HG03565 (cell line): ENCODE data around the gene LYRM2.
A peak's percentile ranks its signal among the peaks of the same experiment; 100 is the strongest.

Experiments used
- ATAC-seq: cut with Tn5 transposase; IDR thresholded peaks from one replicate; pipeline ENCODE4 v1.9.1; 2021; ENCODE audit warnings: mild to moderate bottlenecking, moderate library complexity; ENCODE audit not compliant: unreplicated experiment

LYRM2 gene

DNA sequence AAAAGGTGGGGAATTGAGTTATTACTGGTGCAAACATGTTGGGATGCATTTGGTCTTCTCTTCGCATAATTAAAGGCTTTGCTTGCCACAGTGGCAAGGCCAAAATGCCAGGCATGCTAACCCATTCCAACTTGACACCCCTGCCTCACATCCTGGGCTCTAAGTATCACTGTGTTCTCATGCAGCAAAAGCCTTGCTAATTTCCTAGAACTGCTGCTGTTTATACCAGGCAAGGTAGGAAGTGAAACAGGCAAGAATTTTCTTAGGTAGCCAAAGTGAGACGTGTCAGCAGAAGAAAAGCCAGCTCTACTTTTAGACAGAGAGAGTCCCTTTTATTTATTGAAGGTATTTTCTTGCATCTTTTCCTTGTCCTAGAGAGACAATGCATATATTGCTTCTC lies 41.2 kb downstream of the LYRM2 start:
- no peak for ATAC-seq

- no peak for ATAC-seq
Measured at GRCh38 chr6:89596484-89596883, 42.1 kb downstream of the LYRM2 start.

DNA sequence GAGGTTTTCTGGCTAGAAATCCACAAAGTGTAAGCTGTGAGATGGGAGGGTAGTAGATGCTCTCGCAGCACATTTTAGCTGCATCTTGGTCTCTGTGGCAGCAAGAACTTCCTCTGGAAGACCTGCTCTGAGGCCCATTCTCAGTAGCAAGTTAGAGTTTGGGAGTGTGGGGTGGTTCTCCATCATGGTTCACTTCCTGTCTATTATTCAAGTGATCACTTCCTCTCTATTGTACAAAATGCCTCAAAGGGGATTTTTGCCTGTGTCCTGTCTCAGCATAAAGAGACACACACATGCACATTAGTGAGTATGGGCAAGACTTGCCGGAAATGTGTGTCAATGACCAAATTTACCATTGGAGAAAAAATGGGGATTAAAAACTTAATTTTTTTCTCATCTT lies 42.5 kb downstream of the LYRM2 start:
- peak; percentile 84 for ATAC-seq

DNA sequence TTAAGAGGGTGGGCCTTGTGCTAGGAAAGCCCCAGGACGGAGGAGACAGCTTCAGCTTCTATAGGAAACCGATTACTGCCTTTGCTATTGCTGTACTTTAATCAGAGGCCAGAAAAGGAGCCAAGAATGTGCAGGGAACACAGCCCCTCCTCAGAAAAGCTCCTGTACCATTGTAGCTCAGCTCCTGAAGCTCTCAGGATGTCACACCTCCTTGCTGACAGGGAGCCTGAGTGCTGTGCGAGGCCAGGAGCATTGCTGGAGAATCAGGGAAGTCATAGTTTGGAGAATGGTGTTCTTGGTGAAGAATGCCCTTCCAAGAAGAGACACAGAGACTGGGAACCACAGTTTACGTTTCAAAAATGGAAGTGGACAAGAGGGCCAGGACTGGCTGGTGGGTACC lies 46.8 kb downstream of the LYRM2 start:
- no peak for ATAC-seq

GRCh38 chr6:89590133-89590532 lies 48.4 kb downstream of the LYRM2 start:
- no peak for ATAC-seq

GRCh38 chr6:89589297-89590025 lies 49.1 kb downstream of the LYRM2 start:
- no peak for ATAC-seq

GRCh38 chr6:89585154-89585553 lies 53.4 kb downstream of the LYRM2 start:
- no peak for ATAC-seq

DNA sequence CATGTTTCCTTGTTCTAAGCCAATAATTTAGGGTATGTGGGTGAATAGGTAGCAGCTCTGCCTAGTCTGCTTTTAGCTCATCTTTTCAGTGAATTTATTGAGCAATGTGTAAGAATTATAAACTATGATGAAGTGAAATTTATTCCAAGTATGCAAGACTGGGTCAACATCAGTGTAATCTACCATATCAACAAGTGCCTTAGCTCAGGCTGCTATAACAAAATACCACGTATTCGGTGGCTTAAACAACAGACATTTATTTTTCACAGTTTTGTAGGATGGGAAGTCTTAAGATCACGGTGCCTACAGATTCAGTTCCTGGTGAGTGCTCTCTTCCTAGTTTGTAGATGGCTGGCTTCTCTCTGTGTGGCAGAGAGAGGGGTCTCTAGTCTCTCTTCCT lies 54.0 kb downstream of the LYRM2 start:
- no peak for ATAC-seq

- ATAC-seq: no peak
Measured at GRCh38 chr6:89583559-89583958, 55.0 kb downstream of the LYRM2 start.

DNA sequence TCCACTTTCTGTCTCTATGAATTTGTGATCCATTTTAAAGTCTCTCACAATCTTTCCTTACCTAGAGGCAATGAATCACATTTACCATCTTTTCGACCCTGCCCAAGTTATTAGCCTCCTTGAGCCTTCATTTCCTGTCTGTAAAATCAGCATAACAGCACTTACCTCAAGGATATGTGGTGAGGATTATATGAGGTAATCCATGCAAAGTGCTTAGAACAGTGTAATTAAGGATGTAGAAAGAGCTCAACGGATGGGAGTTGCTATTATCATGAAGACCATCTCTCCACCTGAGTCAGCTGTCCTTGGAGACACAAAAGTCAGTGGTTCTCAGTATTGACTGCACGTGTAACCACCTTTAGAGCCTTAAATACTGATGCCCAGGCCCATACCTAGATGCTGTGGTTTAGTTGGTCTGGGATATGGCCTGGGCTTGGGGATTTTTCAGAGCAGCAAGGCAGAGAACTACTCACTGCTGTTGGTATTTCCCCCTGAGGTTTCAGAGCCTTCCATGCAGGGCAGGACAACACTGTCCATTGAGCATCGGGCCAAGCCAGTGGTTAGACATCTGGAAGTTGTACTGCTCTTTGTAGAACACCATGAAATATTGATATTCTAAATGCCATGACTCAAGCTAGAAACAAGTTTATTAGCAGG lies 55.8 kb downstream of the LYRM2 start:
- ATAC-seq: no peak

- ATAC-seq: no peak
Measured at GRCh38 chr6:89581689-89582088, 56.9 kb downstream of the LYRM2 start.

DNA sequence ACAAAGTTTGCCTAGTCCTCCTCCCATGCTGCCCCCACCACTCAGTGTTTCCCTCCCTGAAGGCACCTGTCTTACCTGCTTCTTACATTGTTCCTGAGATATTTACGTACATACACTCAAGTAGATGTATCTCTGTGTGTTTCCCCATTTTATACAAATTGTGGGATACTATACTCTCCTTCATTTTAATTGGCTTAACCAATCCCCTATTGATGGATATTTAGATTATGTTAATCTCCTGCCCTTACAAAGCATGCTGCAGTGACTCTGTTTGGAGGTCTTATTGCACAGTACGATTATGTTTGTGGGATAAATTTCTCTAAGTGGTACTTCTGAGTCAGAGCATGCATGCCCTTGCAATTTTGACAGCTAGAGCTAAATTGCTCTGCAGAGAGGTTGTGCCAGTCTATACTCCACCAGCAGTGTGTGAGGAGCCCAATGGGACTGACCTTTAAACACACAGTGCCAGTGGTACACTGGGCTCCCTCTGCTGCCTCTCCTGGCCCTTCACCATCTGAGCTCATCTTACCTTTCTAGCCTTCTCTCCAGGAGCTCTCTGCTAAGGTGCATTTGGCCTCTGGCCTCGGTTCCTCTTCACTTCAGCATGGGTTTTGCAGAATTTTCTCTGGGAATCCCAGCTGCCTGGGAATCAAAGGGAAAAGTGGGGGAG lies 57.4 kb downstream of the LYRM2 start:
- no peak for ATAC-seq

DNA sequence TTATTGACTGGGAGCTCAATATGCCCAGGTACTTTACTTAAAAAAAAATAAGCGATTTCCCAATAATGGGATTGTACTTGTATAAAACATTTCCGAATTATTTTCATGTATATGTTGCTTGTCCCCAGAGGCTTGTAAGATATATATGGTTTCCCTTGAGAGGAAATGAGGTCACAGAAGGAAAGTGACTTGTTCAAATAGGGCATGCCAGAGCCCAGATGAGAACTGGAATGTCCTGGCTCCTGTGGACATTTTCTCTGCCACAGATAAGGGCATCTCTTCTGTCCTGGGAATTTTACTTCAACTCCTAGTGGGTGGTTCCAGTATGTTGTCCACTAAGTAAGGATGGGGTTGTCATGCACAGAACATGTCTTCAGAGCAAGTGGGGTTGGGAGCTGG lies 63.0 kb downstream of the LYRM2 start:
- ATAC-seq: no peak

GRCh38 chr6:89574910-89575561 lies 63.5 kb downstream of the LYRM2 start:
- no peak for ATAC-seq

- ATAC-seq: no peak
Measured at GRCh38 chr6:89567630-89568390, 70.7 kb downstream of the LYRM2 start.

- ATAC-seq: no peak
Measured at GRCh38 chr6:89566930-89567629, 71.5 kb downstream of the LYRM2 start.

- no peak for ATAC-seq
Measured at GRCh38 chr6:89566008-89566800, 72.3 kb downstream of the LYRM2 start.

GRCh38 chr6:89564752-89565427 lies 73.7 kb downstream of the LYRM2 start:
- no peak for ATAC-seq

DNA sequence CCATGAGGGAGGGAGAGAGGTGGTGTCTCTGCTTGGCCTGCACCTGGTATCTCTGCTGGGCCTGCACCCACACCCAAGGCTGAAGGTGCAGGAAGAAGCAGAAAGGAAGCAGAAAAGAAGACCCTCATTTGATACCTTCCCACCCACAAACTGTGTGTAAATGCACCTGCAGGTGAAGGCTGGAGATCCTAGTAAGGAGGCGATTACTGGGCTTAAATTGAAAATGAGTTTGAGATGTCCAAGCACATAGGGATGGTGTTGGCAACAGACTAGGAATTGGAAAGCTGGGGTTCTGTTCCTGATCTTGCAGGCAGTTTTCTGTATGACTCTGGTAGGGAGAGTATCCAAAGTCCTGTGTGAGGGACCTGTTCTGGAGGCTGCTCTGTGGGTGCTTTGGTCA lies 74.7 kb downstream of the LYRM2 start:
- no peak for ATAC-seq
